Mesenchymal stem cell (in vitro differentiated cells and primary cell): ENCODE results near the gene CNGA1.
"Not testable (repeated sequence)": the region's sequence is repeated elsewhere in the genome, so short reads cannot be mapped to it uniquely, and the experiment has no call there.

Source experiments
- DNase-seq: peaks from one replicate; pipeline ENCODE4 v3.0.0-alpha.2; 2013
- H2AFZ ChIP-seq: one replicate; pipeline ENCODE4 v1.6.1; 2013; ENCODE audit warnings: low read depth, mild to moderate bottlenecking, control low read depth, inconsistent platforms, low read length, moderate library complexity
- H2AK5ac ChIP-seq: 2 replicates; pipeline ENCODE4 v1.6.1; 2013; ENCODE audit warnings: low read length, moderate library complexity, mild to moderate bottlenecking, inconsistent platforms; ENCODE audit not compliant: severe bottlenecking
- H2BK120ac ChIP-seq: one replicate; pipeline ENCODE4 v1.6.1; 2013; ENCODE audit warnings: low read depth, mild to moderate bottlenecking, inconsistent platforms, low read length, moderate library complexity
- H2BK12ac ChIP-seq, 2 experiments: one replicate each; pipeline ENCODE4 v1.6.1; 2013; ENCODE audit warnings: inconsistent platforms in 2 of 2, low read length in 2 of 2, mild to moderate bottlenecking in 2 of 2, moderate library complexity in 2 of 2, control low read depth in 1 of 2
- H2BK15ac ChIP-seq: one replicate; pipeline ENCODE4 v1.6.1; 2013; ENCODE audit warnings: mild to moderate bottlenecking, low read depth, inconsistent platforms; ENCODE audit not compliant: poor library complexity, severe bottlenecking
- H2BK5ac ChIP-seq: 2 replicates; pipeline ENCODE4 v1.6.1; 2013; ENCODE audit warnings: low read depth, mild to moderate bottlenecking, low read length, control low read depth, inconsistent platforms; ENCODE audit not compliant: poor library complexity, severe bottlenecking
- H3K14ac ChIP-seq, 2 experiments: one replicate each; pipeline ENCODE4 v1.6.1; 2013; ENCODE audit warnings: inconsistent platforms in 2 of 2, low read length in 2 of 2, control low read depth in 1 of 2, mild to moderate bottlenecking in 1 of 2, moderate library complexity in 1 of 2
- H3K18ac ChIP-seq, 2 experiments: one replicate each; pipeline ENCODE4 v1.6.1; 2013; ENCODE audit warnings: inconsistent platforms in 2 of 2, low read length in 2 of 2, control low read depth in 1 of 2, low read depth in 1 of 2, mild to moderate bottlenecking in 1 of 2
- H3K23ac ChIP-seq, 2 experiments: one replicate each; pipeline ENCODE4 v1.6.1; 2013; ENCODE audit warnings: inconsistent platforms in 2 of 2, low read length in 2 of 2, mild to moderate bottlenecking in 2 of 2, moderate library complexity in 2 of 2, control low read depth in 1 of 2
- H3K27ac ChIP-seq: 2 replicates; pipeline ENCODE4 v1.5.1; 2013; ENCODE audit warnings: mild to moderate bottlenecking, moderate library complexity, low read length, control low read depth, inconsistent platforms; ENCODE audit not compliant: poor library complexity, severe bottlenecking
- H3K27me3 ChIP-seq, 2 experiments: 2 replicates each; pipeline versions ENCODE4 v1.6.1 to v1.7.0; 2013; ENCODE audit warnings: low read length in 2 of 2, mild to moderate bottlenecking in 2 of 2, moderate library complexity in 2 of 2, control low read depth in 1 of 2, inconsistent platforms in 1 of 2; ENCODE audit not compliant: control insufficient read depth in 1 of 2, insufficient read depth in 1 of 2
- H3K36me3 ChIP-seq, 2 experiments: 2 replicates each; pipeline versions ENCODE4 v1.6.1 to v1.7.0; 2013; ENCODE audit warnings: low read length in 2 of 2, control low read depth in 1 of 2, inconsistent platforms in 1 of 2, low read depth in 1 of 2, mild to moderate bottlenecking in 1 of 2; ENCODE audit not compliant: insufficient read depth in 2 of 2, control insufficient read depth in 1 of 2
- H3K4ac ChIP-seq, 2 experiments: one replicate each; pipeline ENCODE4 v1.6.1; 2013; ENCODE audit warnings: inconsistent platforms in 2 of 2, low read length in 2 of 2, mild to moderate bottlenecking in 2 of 2, moderate library complexity in 2 of 2, control low read depth in 1 of 2, low read depth in 1 of 2
- H3K4me1 ChIP-seq: 2 replicates; pipeline ENCODE4 v1.6.1; 2013; ENCODE audit warnings: low read depth, low read length, control low read depth; ENCODE audit not compliant: control insufficient read depth, insufficient read depth
- H3K4me2 ChIP-seq: 2 replicates; pipeline ENCODE4 v1.6.1; 2013; ENCODE audit warnings: low read length, mild to moderate bottlenecking, inconsistent platforms; ENCODE audit not compliant: poor library complexity, severe bottlenecking
- H3K4me3 ChIP-seq, 2 experiments: 2 replicates each; pipeline versions ENCODE4 v1.5.1 to v1.7.0; 2013; ENCODE audit warnings: low read length in 2 of 2, mild to moderate bottlenecking in 2 of 2, control low read depth in 1 of 2, low read depth in 1 of 2; ENCODE audit not compliant: insufficient read depth in 1 of 2
- H3K79me1 ChIP-seq: replicated peaks from 2 replicates; pipeline ENCODE4 v1.6.1; 2013; ENCODE audit warnings: mild to moderate bottlenecking, control low read depth, low read length, inconsistent platforms; ENCODE audit not compliant: poor library complexity, severe bottlenecking
- H3K9ac ChIP-seq: 2 replicates; pipeline ENCODE4 v1.7.0; 2013; ENCODE audit warnings: mild to moderate bottlenecking, low read length, moderate library complexity
- H3K9me3 ChIP-seq: 2 replicates; pipeline ENCODE4 v1.7.0; 2013; ENCODE audit warnings: mild to moderate bottlenecking, low read length; ENCODE audit not compliant: control insufficient read depth
- H4K8ac ChIP-seq: one replicate; pipeline ENCODE4 v1.6.1; 2013; ENCODE audit warnings: inconsistent platforms, mild to moderate bottlenecking, low read length, moderate library complexity
- H4K91ac ChIP-seq: one replicate; pipeline ENCODE4 v1.6.1; 2013; ENCODE audit warnings: mild to moderate bottlenecking, low read length, inconsistent platforms
- WGBS: methylation state at CpG from one replicate; pipeline ENCODE4 v1.1.7; 2013; ENCODE audit warnings: mixed read lengths; 5-methylcytosine and 5-hydroxymethylcytosine counted together

CNGA1 gene

GRCh38 chr4:48008021-48008596 lies 8.4 kb downstream of the CNGA1 start:
- Histone ChIP-seq H2BK120ac (no peak overlapping the region), H3K9me3 (peaks cover 18% of the 10 kb centered on the region), H3K27ac (no peak overlapping the region), H3K4me3 (no peak overlapping the region), H2BK5ac (no peak overlapping the region), H2BK12ac (no peak overlapping the region), H3K36me3 (no peaks in the 10 kb centered on the region), H4K8ac (no peak overlapping the region), H4K91ac (no peak overlapping the region), H3K4ac (no peak overlapping the region), H3K18ac (no peak overlapping the region), H3K14ac (no peak overlapping the region), H2AFZ (no peak overlapping the region), H3K27me3 (no peaks in the 10 kb centered on the region), H3K4me2 (no peak overlapping the region), H3K23ac (no peak overlapping the region), H3K79me1 (no peaks in the 10 kb centered on the region), H2BK15ac (no peak overlapping the region), H3K9ac (no peak overlapping the region), H2AK5ac (no peak overlapping the region), H3K4me1 (no peaks in the 10 kb centered on the region)
- peak; percentile 17 for DNase-seq

DNA sequence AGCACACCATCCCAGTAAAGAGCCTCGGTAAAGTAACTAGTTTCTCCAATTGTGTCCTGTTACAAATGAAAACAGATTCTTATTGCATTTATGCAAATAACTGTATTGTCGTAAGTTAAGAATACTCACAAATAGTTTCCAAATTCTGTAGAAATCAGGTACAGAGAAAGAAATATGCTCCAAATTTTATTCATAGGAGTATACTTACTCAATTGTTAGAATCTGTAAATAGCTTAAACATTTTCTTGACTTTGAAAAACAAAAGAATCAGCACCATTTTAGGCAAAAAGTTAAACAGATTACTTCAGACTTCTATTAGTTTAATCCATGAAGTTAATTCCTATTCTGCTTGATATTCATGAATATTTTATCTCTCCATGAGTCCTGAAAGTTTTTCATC lies 10.7 kb downstream of the CNGA1 start:
- Histone ChIP-seq H3K4me2 (no peak overlapping the region), H2BK5ac (no peak overlapping the region), H2BK12ac (no peak overlapping the region), H3K79me1 (no peaks in the 10 kb centered on the region), H3K4ac (no peak overlapping the region), H4K91ac (no peak overlapping the region), H3K18ac (no peak overlapping the region), H3K14ac (no peak overlapping the region), H2BK120ac (no peak overlapping the region), H2AK5ac (no peak overlapping the region), H3K27ac (no peak overlapping the region), H3K23ac (no peak overlapping the region), H2BK15ac (no peak overlapping the region), H3K36me3 (no peaks in the 10 kb centered on the region), H4K8ac (no peak overlapping the region), H3K4me1 (no peaks in the 10 kb centered on the region), H3K9me3 (peaks cover 18% of the 10 kb centered on the region), H3K27me3 (no peaks in the 10 kb centered on the region), H2AFZ (no peak overlapping the region), H3K9ac (no peak overlapping the region), H3K4me3 (no peak overlapping the region)
- no CpG with 5 or more reads among the region's 2 CpGs for WGBS
- DNase-seq: no peak

DNA sequence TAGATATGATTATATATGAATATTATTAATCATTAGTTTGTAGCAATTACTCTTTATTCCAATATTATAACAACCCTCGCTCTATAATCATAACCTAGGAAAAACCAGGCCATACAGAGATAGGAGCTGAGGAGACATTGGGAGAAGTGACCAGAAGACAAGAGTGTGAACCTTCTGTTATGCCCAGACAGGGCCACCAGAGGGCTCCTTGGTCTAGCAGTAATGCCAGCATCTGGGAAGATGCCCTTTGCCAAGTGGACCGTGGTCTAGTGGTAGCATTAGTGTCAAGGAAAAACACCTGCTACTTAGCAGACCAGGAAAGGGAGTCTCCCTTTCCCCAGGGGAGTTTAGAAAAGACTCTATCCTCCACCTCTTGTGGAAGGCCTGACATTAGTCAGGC lies 12.9 kb downstream of the CNGA1 start:
- H3K4me2 ChIP-seq, H2BK120ac ChIP-seq: not testable (repeated sequence)
- 100% methylated on average over 1 of the region's 2 CpGs for WGBS

DNA sequence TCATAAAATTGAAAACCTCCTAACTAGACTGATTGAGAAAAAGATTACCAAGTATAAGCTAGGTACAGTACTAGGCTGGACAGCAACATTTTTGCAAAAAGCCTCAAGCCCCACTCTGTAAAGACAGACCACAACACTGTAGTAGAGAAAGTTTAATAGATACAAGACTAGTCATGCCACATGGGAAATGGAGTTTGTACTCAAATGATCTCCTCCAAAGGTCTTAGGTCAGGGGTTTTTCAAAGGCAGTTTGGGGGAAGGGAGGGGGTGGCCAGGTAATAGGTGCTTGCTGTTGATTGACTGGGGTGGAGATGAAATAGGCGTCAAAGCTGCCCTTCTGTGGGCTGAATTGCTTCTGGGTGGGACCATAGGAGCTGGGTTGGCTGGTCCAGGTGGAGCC lies 14.2 kb downstream of the CNGA1 start:
- H2BK120ac ChIP-seq: no peak overlapping the region
- no peak overlapping the region for H2AFZ ChIP-seq
- H3K79me1 ChIP-seq: no peaks in the 10 kb centered on the region
- no peak overlapping the region for H3K14ac ChIP-seq
- H2BK12ac ChIP-seq: no peak overlapping the region
- H3K23ac ChIP-seq: no peak overlapping the region
- no peak overlapping the region for H3K18ac ChIP-seq
- no peak overlapping the region for H2BK15ac ChIP-seq
- no peak for DNase-seq
- H3K9ac ChIP-seq: no peak overlapping the region
- no peak overlapping the region for H4K91ac ChIP-seq
- no peaks in the 10 kb centered on the region for H3K36me3 ChIP-seq
- no peak overlapping the region for H3K27ac ChIP-seq
- H3K4ac ChIP-seq: no peak overlapping the region
- no CpG with 5 or more reads among the region's 1 CpG for WGBS
- H3K4me3 ChIP-seq: no peak overlapping the region
- H3K4me1 ChIP-seq: no peaks in the 10 kb centered on the region
- no peak overlapping the region for H2AK5ac ChIP-seq
- no peak overlapping the region for H4K8ac ChIP-seq
- peak overlapping the region; percentile 12 for H2BK5ac ChIP-seq
- H3K4me2 ChIP-seq: no peak overlapping the region
- H3K27me3 ChIP-seq: no peaks in the 10 kb centered on the region
- peaks cover 6% of the 10 kb centered on the region for H3K9me3 ChIP-seq

More for the DNA sequence above, 12.9 kb downstream of the CNGA1 start:
- not testable (repeated sequence) for H4K91ac ChIP-seq, H3K9ac ChIP-seq, H2BK5ac ChIP-seq, H3K18ac ChIP-seq, H3K4me3 ChIP-seq, H2BK12ac ChIP-seq, H2AK5ac ChIP-seq, H4K8ac ChIP-seq, H2BK15ac ChIP-seq, H3K4ac ChIP-seq, H3K4me1 ChIP-seq, H3K79me1 ChIP-seq, H2AFZ ChIP-seq, H3K27ac ChIP-seq, H3K27me3 ChIP-seq, H3K23ac ChIP-seq, H3K36me3 ChIP-seq, H3K14ac ChIP-seq
- H3K9me3 ChIP-seq: peaks cover 17% of the 10 kb centered on the region
- peak; percentile 49 for DNase-seq
